Right forelimb (tissue), 1 donor: ENCODE measurements around the gene SPTSSB.

Experiments
- DNase-seq: peaks from one replicate; pipeline ENCODE4 v3.0.0-alpha.2; 2018

Gene SPTSSB

GRCh38 chr3:161390200-161390599 lies 18.9 kb upstream of the SPTSSB start:
- no peak for DNase-seq

DNA sequence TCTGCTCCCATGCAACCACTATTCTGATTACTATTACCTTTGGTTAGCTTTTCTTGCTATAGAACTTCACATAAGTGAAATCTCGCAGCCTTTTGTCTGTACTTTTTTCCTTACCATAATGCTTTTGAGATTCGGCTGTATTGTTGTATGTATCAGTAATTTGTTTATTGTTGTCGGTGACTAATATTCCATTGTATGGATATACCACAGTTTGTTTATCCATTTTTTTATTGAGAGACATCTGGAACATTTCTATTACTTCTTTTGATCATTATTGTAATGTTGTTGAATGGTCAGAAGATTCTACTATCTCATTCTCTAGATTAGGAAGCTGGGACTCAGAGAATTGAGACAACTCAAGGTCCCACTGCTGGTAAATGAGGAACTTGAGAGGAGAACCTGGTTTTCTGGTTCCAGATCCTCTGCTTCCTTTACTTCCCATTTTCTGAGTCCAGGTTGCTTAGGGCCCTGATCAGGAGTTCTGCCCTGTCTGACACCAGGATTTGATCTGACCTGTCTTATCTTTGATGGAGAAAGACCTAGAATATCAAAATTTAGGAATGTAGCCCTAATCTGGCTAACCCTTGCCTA lies 18.2 kb upstream of the SPTSSB start:
- no peak for DNase-seq

- no peak for DNase-seq
These were observed 17.5 kb upstream of the SPTSSB start for GRCh38 chr3:161388855-161389254.

- DNase-seq, result no peak
These were observed 15.9 kb upstream of the SPTSSB start for GRCh38 chr3:161386991-161387770.

DNA sequence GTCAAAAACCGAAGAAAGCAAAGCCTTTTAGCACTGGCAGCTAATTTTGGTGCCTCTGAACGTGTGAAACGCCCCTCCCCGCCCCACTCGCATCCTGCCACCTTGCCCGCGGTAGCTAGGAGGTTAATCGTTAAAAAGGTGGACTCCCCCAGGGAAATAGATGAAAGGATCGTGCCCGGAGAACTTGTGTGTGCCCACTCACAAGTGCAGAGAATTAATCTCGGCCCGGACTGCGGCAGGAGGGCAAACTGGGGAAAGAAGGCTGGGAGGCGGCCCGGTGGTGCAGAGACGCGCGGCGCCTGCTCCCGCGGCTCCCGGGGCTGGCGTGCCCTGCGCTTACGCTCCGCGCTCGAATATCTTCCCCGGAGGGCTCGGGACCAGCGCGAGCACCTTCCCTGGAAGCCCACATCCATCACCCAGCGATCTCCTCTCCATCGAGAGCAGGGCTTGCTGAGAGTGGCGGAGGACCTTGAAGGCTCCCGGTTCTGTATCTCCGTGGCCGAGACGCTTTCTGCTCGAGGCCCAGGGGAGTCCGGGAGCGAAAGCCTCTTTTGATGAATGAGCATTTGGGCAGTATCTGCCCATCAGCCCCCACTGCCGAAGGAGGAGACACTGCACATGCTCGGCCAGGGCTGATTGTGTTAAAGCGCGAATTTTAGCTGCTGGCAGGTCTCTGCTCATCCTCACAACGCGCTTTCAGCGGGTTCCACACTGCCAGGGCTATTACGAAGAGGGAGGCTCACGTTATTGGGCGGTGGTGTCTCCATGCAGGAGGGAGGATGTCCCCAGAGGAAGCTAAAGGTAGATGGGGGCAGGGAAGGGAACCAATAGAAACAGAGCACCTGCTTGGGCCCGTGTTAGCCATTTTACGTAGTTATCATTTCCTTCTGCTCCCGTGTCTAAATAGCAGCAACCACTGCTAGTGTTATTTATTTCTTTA lies 1.3 kb upstream of the SPTSSB start:
- DNase-seq, result peak; percentile 56

DNA sequence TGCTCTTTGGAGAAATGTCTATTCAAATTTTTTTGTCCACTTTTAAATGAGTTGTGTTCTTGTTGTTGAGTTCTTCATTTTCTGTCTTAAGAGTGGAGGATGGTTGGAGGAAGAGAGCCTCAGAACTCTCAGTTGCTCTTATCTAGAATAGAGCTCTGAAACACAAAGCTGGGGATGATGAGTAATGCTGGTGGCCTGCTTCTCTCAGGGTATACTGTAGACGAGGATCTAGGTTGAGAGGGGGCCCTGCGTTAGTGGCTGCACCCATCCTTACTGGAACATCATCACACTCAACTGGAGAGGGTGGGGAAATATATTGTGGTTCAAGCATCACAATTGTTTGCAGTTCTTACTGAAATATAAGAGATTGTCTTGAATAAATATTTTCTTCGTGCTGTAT lies 1.8 kb downstream of the SPTSSB start:
- DNase-seq, result no peak

DNA sequence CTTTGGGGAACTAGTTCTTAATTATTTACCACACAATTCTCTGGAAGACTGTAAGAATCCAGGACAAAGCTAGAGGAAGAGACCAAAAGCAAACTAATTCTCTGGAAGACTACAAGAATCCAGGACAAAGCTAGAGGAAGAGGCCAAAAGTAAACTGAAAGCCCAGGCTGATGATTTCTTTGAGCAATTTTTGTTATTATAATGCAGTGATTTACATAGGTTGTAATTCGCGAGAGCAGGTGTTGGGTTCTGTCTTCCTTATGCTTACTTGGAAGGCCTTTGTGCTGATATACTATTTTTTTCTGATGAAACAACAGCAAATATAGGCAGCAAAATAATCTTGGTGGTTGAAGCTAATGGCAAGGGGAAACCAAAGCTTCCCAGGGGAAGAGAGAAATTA lies 5.2 kb downstream of the SPTSSB start:
- no peak for DNase-seq

DNA sequence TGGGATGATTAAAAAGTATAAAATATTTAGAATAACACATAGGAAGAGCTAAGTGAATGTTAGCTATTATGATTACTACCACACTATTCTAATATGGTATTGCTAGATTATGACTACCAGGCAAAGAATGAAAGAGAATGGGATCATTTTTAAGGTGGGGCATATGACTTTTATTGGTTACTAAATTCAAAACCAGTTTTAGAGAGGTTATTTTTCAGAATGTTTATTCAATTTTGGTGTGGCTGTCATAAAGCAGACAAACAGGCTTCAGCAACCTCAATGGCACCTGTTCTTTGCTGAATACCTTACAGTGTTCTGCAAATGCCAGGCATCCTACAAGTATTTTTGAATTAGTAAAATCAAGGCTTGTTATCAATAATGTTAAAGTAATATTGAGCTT lies 12.8 kb downstream of the SPTSSB start:
- DNase-seq, result no peak

DNA sequence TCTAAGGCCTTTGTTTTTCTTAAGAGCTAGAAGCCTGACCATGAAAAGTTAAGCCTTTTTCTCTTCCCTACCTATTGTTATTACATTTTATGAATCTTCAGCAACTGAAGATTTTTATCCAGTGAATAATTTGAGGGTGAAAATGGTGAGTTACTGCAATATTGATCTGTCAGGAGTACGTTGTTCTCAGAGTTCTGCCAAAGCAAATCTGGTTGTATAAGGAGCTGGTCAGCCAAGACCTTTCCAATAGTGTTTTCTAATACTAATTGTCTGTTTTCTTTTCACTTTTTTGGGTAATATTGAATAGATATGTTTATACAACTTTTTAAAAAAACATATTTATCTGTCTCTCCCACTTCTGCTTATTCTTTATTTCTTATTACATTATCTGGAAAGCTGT lies 15.0 kb downstream of the SPTSSB start:
- no peak for DNase-seq

DNA sequence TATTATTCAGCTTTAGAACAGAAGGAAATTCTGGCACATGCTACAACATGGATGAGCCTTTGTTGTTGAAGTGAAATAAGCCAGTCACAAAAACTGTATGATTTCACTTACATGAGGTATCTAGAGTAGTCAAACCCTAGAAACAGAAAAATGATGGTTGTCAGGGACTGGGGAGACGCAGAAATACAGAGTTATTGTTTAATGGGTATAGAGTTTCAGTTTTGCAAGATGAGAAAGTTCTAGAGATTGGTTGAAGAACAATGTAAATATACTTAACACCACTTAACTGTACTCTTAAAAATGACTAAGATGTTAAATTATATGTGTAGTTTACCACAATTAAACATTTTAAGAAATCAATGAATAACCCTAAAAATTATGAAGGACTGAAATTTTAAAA lies 15.8 kb downstream of the SPTSSB start:
- no peak for DNase-seq

GRCh38 chr3:161354554-161354953 lies 16.8 kb downstream of the SPTSSB start:
- no peak for DNase-seq

- no peak for DNase-seq
These were observed 20.0 kb downstream of the SPTSSB start for GRCh38 chr3:161351330-161351729.

- no peak for DNase-seq
These were observed 20.4 kb downstream of the SPTSSB start for GRCh38 chr3:161350916-161351315.

GRCh38 chr3:161349529-161350312 lies 21.6 kb downstream of the SPTSSB start:
- no peak for DNase-seq

- no peak for DNase-seq
These were observed 22.4 kb downstream of the SPTSSB start for GRCh38 chr3:161348796-161349400.

DNA sequence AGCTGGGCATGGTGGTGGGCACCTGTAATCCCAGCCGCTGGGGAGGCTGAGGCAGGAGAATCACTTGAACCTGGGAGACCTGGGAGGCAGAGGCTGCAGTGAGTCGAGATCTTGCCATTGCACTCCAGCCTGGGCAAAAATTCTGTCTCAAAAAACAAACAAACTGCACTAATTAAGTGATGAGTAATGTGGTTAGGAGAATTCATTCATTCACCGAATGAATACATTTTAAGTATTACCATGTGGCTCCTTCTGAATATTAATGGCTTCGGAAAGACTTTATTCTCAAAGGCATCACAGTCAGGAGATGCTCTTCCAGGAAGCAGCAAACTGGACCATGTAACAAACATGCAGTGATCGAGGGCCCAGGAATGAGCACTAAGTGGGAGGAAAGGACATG lies 23.6 kb downstream of the SPTSSB start:
- no peak for DNase-seq

GRCh38 chr3:161345023-161345422 lies 26.3 kb downstream of the SPTSSB start:
- DNase-seq, result no peak

DNA sequence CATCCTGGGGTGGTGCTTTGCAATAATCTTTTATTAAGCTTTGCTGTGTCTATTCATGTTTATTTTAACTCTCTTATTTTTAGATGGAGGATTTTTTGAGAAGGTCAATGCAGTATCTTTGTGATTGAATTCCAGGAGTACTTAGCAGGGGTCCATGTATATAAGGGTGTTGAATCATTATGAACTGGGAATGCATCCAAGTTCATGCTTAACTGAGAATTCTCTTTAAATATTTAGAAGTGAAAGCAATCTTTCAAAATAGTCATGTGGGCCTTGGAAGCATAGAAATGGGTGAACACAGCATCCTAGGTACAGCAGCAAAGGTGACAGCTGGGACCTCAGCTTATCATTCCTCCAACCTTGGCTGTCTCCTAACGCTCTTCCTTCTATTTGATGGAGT lies 27.3 kb downstream of the SPTSSB start:
- no peak for DNase-seq

DNA sequence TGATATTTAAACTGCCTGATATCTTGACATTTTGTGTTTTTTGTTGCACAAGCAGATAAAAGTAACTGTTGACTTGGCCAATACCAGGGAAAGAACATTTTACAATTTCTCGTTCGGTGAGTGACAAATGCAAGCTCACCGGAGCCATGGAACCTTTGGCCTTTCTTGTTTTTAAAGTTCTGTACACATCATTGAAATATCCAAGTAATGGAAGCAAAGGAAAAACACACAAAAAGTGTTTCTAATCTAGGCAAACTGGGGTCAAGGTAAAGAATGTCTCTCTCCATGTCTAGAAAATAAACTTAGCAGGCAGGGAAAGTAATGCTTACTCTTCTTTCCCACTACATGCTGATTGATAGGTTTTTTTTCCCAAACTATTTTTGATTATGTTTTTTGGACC lies 27.8 kb downstream of the SPTSSB start:
- DNase-seq, result no peak

DNA sequence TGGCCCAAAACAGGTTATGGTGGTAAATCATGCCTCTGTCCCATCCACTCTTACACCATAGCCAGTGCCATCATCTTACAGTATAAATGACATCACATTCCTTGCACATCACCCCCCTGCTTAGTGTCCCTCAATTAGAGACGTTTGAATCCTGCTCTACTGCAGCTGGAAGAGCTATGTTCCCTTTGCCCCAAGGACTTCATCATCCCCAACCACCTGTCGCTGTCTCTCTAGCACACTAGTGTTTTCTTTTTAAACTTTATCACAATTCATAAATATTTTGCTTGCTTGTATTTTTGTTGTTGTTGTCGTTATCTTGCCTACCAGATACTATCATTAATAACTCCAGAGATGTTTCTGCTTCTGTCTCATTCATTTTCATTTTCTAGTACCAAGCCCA lies 28.7 kb downstream of the SPTSSB start:
- no peak for DNase-seq

GRCh38 chr3:161339517-161340500 lies 31.5 kb downstream of the SPTSSB start:
- no peak for DNase-seq
